HEK293T (cell line): ENCODE results near the gene MYL5.

Source experiments
- CTCF ChIA-PET: fragments of 350-600 bp; formaldehyde crosslinking; extraction: SDS; loops from one replicate; lab custom pipeline; 2021; ENCODE audit warnings: antibody characterized with exemption, inconsistent platforms; lab: Yijun Ruan, JAX
- POLR2A ChIA-PET: fragments of 350-600 bp; formaldehyde crosslinking; extraction: SDS; loops from one replicate; lab custom pipeline; 2020; ENCODE audit warnings: antibody characterized with exemption, inconsistent platforms; lab: Yijun Ruan, JAX
- DNase-seq: peaks from one replicate; pipeline ENCODE4 v3.0.0; 2012; ENCODE audit warnings: mixed read lengths; ENCODE audit errors: extremely low spot score
- ARNT ChIP-seq: fragments of 450-650 bp; IDR thresholded peaks from 2 replicates; pipeline ENCODE4 v1.6.1; 2017; ENCODE audit warnings: mild to moderate bottlenecking
- BHLHE40 ChIP-seq: fragments of 450-650 bp; IDR thresholded peaks from 2 replicates; pipeline ENCODE4 v1.6.1; 2016; ENCODE audit warnings: mild to moderate bottlenecking, moderate library complexity, borderline replicate concordance
- CTBP1 ChIP-seq: fragments of 450-650 bp; IDR thresholded peaks from 2 replicates; pipeline ENCODE4 v1.6.1; 2016; ENCODE audit warnings: borderline replicate concordance
- ELF4 ChIP-seq: fragments of 450-650 bp; IDR thresholded peaks from 2 replicates; pipeline ENCODE4 v1.6.1; 2017; ENCODE audit warnings: antibody characterized with exemption
- FOXA1 ChIP-seq: fragments of 450-650 bp; IDR thresholded peaks from 2 replicates; pipeline ENCODE4 v1.6.1; 2016; ENCODE audit warnings: mild to moderate bottlenecking
- FOXK2 ChIP-seq: fragments of 450-650 bp; IDR thresholded peaks from 2 replicates; pipeline ENCODE4 v1.6.1; 2016; ENCODE audit warnings: mild to moderate bottlenecking
- FOXM1 ChIP-seq: fragments of 450-650 bp; IDR thresholded peaks from 2 replicates; pipeline ENCODE4 v1.6.1; 2017; ENCODE audit warnings: mild to moderate bottlenecking, borderline replicate concordance
- HDGF ChIP-seq: fragments of 450-650 bp; IDR thresholded peaks from 2 replicates; pipeline ENCODE4 v1.6.1; 2017; ENCODE audit warnings: antibody characterized with exemption, borderline replicate concordance
- L3MBTL2 ChIP-seq: fragments of 450-650 bp; conservative IDR thresholded peaks from 2 replicates; pipeline ENCODE4 v1.6.1; 2016; ENCODE audit warnings: mild to moderate bottlenecking
- LEF1 ChIP-seq: fragments of 450-650 bp; IDR thresholded peaks from 2 replicates; pipeline ENCODE4 v1.6.1; 2017; ENCODE audit warnings: mild to moderate bottlenecking, borderline replicate concordance
- NFRKB ChIP-seq: fragments of 450-650 bp; IDR thresholded peaks from 2 replicates; pipeline ENCODE4 v1.6.1; 2016; ENCODE audit warnings: mild to moderate bottlenecking, moderate library complexity
- PKNOX1 ChIP-seq: fragments of 450-650 bp; IDR thresholded peaks from 2 replicates; pipeline ENCODE4 v1.6.1; 2016
- SP1 ChIP-seq: fragments of 450-650 bp; IDR thresholded peaks from 2 replicates; pipeline ENCODE4 v1.6.1; 2017
- SUZ12 ChIP-seq: fragments of 450-650 bp; IDR thresholded peaks from 2 replicates; pipeline ENCODE4 v1.6.1; 2016; ENCODE audit warnings: mild to moderate bottlenecking
- TARDBP ChIP-seq: fragments of 450-650 bp; IDR thresholded peaks from 2 replicates; pipeline ENCODE4 v1.6.1; 2016
- ZNF384 ChIP-seq: fragments of 450-650 bp; IDR thresholded peaks from 2 replicates; pipeline ENCODE4 v1.6.1; 2016

MYL5 gene

GRCh38 chr4:686413-687040, 12.2 kb downstream of the MYL5 start:
- no peak for DNase-seq
- CTCF ChIA-PET = no interaction called here
- POLR2A ChIA-PET = interaction anchor here (0.6 to 1.3 kb wide), 2 partner anchors 11 to 408 kb away, joined by 3 to 4 read pairs; no protein-coding TSS in a partner anchor
- TF ChIP-seq ARNT (no peak), FOXA1 (no peak), CTBP1 (no peak), PKNOX1 (no peak), HDGF (no peak), L3MBTL2 (no peak), ELF4 (no peak)

GRCh38 chr4:687048-687970, 13.0 kb downstream of the MYL5 start:
- CTCF ChIA-PET = no interaction called here
- TF ChIP-seq CTBP1 (no peak), TARDBP (no peak), NFRKB (no peak), FOXA1 (no peak), FOXM1 (no peak), LEF1 (no peak), BHLHE40 (no peak), SP1 (no peak), ZNF384 (no peak), ARNT (no peak), PKNOX1 (no peak), L3MBTL2 (no peak), FOXK2 (no peak), ELF4 (no peak)
- POLR2A ChIA-PET = interaction anchor here (0.6 to 1.3 kb wide), 2 partner anchors 12 to 407 kb away, joined by 3 to 4 read pairs; no protein-coding TSS in a partner anchor
- DNase-seq = no peak

GRCh38 chr4:687971-688853, 13.9 kb downstream of the MYL5 start:
- TF ChIP-seq ZNF384 (no peak), SUZ12 (no peak), FOXA1 (no peak), HDGF (no peak), FOXK2 (no peak), CTBP1 (no peak), LEF1 (no peak), ELF4 (no peak), PKNOX1 (no peak), NFRKB (no peak), L3MBTL2 (no peak)
- POLR2A ChIA-PET = interaction anchor here (1.3 kb wide), 1 partner anchor 13 kb away, joined by 4 read pairs; no protein-coding TSS in a partner anchor
- CTCF ChIA-PET = no interaction called here
- DNase-seq = no peak

- DNase-seq = no peak
- TF ChIP-seq BHLHE40 (no peak), TARDBP (no peak), FOXM1 (no peak), CTBP1 (no peak), NFRKB (no peak), ARNT (no peak), ELF4 (no peak), PKNOX1 (no peak), L3MBTL2 (no peak), HDGF (no peak), FOXA1 (no peak), SUZ12 (no peak), SP1 (no peak), LEF1 (no peak)
- ChIA-PET POLR2A (no interaction called here), CTCF (no interaction called here)
Observed at GRCh38 chr4:688854-689681, 14.7 kb downstream of the MYL5 start, which contains the start of gene SLC49A3. SLC49A3 (minus strand) TSS chr4:689151; CDS start chr4:689127, 24 bp downstream.
